Glomerular endothelial cell (primary cell): Measurements from ENCODE around the gene ARHGAP10. TPM values are rescaled to one million over a fixed set of nuclear protein-coding genes. Genes with fewer than 3 reads are reported as not detected.
"Not testable (repeated sequence)": the region's sequence is repeated elsewhere in the genome, so short reads cannot be mapped to it uniquely, and the experiment has no call there.

ENCODE experiments used
- DNase-seq: peaks from one replicate; pipeline ENCODE4 v3.0.0-alpha.2; 2011; ENCODE audit warnings: low read depth, low spot score; ENCODE audit errors: extremely low read depth
- total RNA-seq: library from RNA; depleted of rRNA; stranded (reverse); fragments of >200 nt; gene quantifications from 2 replicates; pipeline ENCODE4 v1.2.3, GENCODE V29; 2015

The ARHGAP10 gene
- total RNA-seq, 1 donor from 2014 or later = 16.7 TPM

DNA sequence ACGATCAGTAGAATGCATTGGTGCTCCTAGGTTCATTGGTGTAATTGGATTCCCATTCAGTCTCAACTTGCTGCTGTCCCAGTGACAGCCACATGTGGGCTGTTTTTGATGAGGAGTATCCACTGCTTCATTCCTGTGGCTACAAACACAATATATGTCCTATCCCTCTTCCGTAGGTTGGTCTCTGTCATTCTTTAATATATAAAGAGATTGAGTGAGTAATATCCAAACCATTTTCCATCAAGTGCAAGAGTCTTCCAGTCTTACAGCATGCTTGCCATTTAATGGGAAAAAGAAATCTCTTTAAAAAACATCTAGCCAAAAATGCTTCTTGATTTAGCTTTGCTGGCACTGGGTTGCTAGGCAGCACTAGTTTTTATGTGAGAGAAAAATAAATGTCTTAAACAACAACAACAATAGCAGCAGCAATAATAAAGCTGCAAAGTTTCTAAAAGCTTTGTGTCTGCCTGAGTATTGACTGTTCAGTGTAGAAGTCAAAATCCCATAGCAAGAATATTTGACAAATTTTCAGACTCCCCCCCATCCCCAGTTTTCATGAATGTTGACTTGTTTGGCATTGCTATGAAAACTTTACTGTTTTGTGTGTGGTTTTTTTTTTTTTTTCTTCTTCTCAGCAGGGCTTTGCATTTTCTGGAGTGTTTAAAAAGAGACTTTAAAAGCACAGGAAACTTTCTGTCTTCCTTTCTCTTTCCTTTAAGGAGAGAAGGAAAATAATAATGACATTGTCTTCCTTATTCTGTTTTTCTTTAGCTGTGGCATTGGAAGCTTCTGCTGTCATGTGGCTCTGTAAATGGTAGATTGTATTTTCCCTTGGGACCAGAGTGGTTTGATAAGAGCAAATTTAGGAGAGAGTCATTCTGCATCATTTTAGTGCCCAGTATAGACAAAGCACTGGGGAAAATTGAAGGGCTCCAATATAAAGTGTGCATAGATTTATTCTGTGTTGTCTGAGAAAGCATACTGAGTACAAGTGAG is 244.3 kb downstream of the ARHGAP10 start:
- DNase-seq = no peak

DNA sequence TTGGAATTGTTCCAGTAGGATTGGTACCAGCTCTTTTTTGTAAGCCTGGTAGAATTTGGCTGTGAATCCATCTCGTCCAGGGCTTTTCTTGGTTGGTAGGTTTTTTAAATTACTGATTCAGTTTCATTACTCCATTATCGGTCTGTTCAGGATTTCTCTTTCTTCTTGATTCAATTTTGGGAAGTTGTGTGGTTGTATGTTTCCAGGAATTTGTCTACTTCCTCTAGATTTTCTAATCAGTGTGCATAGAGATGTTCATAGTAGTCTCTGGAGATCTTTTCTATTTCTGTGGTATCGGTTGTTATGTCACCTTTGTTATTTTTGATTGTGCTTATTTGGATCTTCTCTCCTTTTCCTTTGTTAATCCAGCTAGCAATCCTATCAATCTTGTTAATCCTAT is 248.7 kb downstream of the ARHGAP10 start:
- DNase-seq = no peak

DNA sequence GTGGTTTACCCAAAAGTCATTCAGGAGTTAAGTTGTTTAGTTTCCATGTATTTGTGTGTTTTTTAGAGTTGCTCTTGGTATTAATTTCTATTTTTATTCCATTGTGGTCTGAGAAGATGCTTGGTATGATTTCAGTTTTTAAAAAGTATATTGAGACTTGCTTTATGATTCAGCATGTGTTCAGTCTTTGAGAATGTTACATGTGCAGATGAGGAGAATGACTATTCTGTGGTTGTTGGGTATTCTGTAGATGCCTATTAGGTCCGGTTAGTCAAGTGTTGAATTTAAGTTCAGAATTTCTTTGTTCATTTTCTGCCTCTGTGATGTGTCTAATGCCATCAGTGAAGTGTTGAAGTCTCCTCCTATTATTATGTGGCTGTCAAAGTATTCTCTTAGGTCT is 249.4 kb downstream of the ARHGAP10 start:
- no peak for DNase-seq

DNA sequence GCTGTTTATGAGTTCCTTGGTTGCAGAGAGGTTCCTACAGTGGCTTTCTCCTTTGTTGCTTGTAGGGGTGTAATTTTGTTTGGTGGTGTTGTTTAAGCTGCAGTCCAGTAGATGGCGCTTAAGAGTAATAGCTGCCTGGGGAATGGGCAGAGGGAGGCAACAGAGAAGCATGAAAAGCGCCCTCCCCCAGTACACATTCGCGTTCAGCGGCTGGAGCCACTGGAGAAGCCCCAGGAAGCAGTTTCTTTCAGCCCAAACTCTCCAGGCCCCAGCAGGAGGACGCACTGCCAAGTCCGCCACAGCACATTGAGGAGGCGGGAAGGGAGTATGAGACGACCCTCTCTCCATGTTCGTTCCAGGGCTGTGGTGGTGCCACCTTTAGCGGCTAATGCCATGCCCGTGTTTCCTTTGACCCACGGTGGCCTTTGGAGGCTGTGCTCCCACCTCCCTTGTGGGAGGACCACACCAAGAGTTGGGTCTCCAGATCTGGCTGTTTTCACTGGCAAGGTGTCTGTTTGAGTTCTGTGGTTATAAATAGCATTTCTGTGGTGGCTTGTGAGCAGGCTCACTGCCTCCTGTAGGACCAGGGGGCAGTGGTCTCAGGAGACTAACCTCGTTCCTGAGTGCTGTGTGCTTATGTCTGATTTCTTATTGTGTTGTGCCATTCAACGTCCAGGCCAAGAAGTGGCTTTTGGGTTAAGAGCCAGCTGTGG is 252.3 kb downstream of the ARHGAP10 start:
- no peak for DNase-seq

DNA sequence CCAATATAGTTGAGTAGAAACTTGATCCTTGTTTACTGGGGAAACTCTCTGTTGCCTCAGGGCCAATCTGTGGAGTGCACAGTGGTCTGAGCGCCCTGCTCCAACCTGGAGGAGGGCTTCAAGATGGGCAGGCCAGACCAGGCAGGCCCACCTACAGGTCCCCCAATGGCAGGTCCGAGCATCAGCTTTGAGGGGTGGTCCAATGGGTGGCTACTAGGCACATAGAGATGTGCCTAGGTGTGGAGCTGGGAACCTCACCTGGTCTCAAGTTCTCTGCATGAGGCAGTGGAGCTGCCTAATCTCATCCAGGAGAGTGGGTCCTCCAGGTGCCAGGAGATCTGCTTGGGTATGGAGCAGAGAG is 252.9 kb downstream of the ARHGAP10 start:
- DNase-seq = no peak

DNA sequence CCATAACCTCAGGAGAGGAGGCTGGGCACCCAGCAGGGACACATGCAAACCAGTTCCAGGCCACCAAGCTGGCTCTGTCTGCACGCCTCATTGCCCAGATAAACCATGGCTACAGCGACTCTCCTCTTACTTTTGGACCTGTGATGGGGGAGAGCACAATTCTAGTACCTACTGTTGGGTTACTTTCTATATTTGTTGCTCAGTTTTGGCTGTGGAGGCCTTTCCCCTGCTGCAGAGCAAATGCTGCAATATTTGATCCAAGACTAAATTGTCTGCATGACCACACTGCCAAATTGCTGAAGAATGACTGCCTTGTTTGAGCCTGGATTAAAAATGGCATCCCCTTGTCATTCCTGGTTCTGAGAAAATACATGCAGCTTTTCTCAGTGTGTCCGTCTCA is 253.5 kb downstream of the ARHGAP10 start:
- DNase-seq = no peak

DNA sequence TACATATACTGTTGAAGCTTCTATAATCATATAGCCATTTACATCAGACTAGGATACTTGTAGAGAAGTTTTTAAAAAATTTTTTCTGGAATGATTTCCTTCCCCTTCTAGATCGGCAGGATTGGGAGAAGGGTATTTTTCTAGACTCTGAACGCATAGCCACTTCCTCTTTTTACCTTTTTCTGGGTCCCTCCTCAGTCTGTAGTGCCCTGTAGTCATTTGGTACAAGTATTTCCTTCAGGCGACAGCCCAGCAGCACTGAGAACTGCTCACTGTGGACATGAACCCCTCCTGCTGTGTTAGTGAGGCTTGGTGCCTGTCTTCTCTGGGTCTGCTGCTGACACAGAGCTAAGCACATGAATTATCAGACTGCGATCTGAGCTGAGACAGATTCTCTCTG is 255.4 kb downstream of the ARHGAP10 start:
- DNase-seq = no peak

DNA sequence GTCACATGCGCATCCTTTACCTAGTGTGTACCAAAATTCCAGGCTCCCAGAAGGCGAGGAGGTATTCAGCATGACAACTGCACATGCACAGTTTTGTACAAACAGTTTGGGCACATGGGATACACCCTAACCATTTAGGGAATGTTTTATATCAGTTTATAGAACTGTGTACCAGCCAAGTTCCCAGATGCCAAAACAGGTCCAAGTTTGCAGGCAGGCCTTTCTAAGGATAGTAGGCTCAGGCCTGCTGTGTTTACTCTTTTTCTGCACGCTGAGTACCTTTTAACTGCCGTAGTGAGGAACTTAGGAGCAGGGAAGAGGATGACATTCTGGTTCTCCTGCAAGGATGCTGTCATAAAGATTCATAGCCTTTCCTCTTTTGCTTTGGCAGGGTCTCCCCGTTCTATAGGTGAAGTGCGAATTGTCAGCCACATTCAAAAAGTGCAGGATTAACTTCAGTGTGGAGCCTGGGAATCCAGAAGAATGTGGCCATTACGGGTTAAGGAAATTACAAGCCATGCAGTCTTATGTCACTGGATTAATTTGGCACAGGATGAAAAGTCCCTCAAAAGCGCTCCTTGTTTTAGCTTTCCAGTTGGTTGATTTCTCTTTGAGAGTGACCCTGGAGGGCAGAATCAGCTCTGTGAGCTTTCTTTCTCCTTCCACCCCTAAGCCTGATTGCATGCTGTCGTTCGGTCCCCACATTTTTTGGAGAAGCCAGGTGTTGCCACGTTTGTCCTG is 259.8 kb downstream of the ARHGAP10 start:
- no peak for DNase-seq

DNA sequence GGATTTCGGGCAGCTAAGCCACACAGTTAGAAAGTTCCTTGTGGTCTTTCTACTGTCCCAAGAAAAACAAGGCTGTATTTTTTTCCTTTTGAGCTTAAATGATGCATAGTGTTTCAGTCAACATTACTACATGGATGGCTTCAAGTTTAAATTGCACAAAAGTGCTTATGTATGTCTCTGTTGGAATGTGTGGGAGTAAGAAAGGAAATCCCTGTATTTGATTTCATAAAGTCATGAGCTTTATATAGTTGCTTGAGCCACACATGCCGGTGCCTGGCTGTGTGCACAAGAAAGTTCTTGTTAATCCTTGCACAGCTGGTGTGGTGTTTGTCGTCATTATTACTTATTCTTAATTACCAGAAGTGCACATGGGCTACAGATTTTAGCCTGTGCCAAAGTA is 262.2 kb downstream of the ARHGAP10 start:
- no peak for DNase-seq

DNA sequence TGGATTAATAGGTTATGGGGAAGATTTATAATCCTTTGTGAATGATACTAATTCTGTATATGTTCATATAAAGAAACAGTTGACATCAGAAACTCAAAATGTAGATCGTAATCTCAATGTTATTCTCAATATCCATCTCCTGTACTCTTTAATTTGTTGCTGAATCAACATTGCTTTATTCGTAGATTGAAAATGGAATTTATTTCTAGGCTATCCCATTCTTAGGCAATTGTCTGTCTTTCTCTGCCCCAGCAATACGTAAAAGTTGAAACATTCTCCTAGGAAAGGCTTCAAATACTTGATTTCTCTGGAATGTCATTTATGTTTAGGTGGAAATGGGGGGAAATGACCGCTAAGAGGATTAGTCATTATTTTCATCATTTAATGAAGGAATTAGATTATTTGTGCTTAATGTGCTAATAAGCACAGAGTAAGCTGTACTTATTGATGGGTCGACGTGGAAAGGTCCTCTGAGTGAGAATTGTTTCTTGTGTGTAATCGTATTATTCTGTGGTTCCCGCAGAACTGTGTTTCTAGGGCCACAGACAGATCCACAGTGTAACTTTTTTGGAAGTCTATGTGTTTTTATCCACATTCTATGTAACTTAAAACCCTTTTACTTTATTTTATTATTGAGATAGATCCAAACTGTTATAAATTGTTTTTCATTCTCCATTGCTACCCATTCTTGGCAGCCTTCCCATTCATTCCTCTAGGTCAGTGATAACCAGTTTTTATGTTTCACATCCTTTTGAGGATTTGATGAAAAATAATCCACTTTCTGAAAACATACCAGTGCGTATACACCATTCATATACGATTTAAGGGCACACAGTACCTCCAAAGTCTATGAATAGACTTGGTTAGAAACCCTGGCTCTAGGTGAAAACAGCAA is 262.9 kb downstream of the ARHGAP10 start:
- DNase-seq = no peak

DNA sequence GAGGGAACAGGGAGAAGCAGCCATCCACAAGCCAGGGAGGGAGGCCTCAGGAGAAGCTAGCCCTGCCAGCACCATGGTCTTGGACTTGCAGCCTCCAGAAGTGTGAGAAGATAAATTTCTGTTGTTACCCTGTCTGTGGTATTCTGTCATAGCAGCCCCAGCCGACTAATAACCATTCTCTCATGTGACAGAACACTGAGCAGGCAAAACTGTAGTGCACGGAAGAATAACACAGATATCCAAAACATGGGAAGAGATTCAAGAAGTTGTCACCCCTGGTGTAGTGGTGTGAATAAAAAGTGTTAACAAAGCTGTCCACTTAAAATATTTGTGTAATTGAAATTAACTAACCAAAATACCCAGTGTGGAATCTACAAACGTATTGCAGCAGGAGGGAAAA is 265.0 kb downstream of the ARHGAP10 start:
- no peak for DNase-seq

DNA sequence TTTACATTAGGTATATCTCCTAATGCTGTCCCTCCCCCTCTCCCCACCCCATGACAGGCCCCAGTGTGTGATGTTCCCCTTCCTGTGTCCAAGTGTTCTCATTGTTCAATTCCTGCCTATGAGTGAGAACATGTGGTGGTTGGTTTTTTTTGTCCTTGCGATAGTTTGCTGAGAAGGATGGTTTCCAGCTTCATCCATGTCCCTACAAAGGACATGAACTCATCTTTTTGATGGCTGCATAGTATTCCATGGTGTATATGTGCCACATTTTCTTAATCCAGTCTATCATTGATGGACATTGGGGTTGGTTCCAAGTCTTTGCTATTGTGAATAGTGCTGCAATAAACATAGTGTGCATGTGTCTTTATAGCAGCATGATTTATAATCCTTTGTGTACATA is 268.1 kb downstream of the ARHGAP10 start:
- DNase-seq = not testable (repeated sequence)

DNA sequence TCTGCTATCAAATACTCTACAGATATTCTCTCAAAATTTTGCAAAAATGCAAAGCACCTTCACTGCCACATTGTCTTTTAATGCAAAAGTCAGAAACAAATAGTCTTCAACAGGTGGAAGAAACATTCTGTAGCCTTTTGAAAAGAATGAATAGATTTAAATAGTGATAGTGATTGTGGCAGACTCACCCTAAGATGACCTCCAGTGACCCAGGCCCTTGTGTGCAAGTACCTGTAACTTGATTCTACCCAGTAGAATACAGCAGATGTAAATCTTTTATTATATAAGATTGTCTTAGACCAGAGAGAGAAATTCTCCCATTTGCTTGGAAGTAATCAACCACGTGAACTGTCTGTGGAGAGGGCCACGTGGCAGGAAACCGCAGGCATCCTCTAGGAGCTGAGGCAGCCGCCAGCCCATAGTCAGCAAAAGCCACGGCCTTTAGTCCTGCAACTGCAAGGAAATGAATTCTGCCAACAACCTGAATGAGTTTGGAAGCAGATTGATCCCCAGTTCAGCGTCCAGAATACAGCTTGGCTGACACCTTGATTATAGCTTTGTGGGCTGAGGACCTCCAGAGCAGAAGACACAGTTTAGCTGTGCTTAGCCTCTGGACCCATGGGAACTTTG is 272.5 kb downstream of the ARHGAP10 start:
- no peak for DNase-seq

DNA sequence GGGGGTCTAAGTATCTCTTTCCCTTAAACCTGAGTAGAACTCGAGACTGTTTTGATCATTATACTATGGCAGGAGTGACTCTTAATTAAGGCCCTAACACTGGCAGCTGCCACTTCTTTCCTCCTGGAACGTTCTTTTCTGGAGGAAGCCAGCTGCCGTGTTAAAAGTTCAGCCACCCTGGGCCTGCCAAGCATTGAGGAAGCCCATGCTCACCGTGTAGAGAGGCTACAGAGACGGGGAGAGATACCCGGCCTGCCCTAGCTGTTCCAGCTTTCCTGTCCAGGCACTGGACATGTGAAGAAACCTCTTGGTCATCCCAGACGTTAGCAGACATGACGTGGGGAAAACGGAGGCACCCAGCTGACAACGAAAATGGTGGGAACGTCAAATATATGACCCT is 274.1 kb downstream of the ARHGAP10 start:
- no peak for DNase-seq

DNA sequence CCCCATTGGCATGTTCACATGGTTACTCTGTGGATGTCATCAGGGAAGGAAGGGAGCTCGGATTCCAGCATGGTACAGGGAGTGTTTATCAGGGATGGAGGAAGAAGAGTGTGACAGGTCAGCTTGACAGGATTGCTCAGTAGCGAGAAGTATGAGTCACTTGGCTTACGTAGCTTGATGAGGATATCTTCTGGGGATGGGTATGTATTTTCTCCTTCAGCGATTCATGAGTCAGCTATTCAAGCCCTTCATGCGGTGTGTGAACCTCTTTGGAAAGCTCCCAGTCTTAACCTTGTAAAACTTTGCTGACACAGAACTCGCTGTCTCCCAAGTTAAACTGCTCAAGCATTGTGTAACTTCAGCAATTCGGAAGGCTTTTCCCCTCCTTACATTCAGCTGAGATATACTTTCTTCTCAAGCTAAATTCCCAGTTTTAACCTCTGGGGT is 275.4 kb downstream of the ARHGAP10 start:
- DNase-seq = peak; percentile 79

DNA sequence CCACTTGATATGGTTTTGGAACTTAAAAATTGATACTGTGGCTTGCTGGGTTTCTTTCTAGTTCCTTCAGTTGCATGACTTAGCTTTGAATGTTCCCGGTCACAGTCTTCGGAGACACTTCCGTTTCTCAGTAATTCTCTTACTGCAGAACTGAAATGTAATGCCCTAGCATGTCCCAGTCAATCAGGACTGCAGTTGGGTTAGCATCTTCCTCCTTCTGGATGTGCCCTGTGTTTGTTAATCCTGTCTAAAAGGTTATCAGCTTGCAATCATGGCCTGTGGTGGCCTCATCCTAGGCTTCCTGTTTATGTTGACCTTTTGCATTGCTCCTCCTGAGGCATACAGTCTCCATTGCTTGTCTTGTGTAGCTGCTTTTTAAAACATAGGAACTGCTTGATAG is 275.9 kb downstream of the ARHGAP10 start:
- DNase-seq = no peak

DNA sequence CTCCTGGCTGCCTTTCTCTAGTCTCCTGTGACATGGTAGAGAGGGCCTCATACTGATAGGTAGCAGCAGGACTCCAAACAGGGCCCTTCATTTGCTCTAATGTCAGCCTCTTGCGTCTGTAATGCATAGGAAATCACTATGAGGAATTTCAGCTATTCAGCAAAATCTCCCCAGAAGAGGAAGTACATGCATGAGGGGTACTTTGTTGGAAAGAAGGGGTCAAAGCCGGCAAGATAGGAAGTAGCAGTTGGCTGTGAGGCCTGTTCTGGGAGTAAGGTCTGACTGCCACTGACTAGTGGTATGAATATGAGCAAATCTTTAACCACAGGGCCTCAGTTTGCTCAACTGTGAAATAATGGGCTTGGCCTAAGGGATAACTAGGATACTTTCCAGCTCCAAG is 283.2 kb downstream of the ARHGAP10 start:
- no peak for DNase-seq

DNA sequence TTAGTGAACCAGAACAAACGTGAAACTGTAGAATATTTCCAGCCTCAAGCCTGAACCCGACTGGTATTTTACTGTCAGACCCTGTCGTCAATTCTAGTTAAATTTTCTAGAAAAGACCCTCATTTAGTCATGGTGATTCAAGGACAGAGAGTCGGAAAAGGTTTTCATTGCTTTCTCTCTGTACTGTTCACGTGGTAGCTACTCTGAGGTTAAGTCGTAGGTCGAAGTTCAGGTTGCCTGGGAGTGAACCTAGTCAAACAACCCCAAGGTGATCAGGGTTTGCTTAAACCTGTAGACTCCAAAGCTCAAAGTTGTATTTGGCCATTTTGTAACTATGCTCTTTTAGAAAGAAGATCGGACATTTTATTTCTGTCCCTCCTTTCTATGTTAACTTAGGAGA is 283.6 kb downstream of the ARHGAP10 start:
- no peak for DNase-seq

DNA sequence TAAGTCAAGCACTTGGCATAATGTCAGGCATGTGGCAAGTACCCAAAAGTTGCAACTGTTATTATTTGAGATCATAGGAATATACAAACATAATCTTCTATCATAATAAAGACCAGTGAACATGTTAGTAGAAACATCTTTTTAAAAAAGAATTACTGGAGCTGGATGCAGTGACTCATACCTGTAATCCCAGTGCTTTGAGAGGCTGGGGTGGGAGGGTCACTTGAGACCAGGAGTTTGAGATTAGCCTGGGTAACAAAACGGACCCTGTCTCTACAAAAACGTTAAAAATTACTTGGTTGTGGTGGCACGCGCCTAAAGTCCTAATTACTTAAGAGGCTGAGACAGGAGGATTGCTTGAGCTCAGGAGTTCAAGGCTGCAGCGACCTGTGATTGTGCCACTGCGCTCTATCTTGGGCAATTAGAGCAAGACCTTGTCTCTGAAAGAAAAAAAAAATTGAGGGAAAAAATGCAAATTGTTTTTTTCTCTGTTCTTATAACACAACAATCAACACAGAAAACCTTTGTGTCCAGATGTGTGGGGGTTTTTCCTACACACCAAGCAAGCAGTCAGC is 284.3 kb downstream of the ARHGAP10 start:
- no peak for DNase-seq
